Esophagus (tissue), 2 donors: ENCODE results near the gene VTA1. TPM values are rescaled to one million over a fixed set of nuclear protein-coding genes. Genes with fewer than 3 reads are reported as not detected.
A peak's percentile ranks its signal among the peaks of the same experiment; 100 is the strongest.
"Not testable (repeated sequence)": the region's sequence is repeated elsewhere in the genome, so short reads cannot be mapped to it uniquely, and the experiment has no call there.

Source experiments
- H3K27ac ChIP-seq, 2 donors: one replicate each; pipeline ENCODE4 v1.5.1; 2013; ENCODE audit warnings: low read depth in 2 of 2, mild to moderate bottlenecking in 2 of 2, inconsistent platforms in 1 of 2, low read length in 1 of 2, moderate library complexity in 1 of 2
- H3K27me3 ChIP-seq, 2 donors: one replicate each; pipeline ENCODE4 v1.6.1; 2013; ENCODE audit warnings: low read length in 2 of 2, control low read depth in 1 of 2, mild to moderate bottlenecking in 1 of 2; ENCODE audit not compliant: insufficient read depth in 2 of 2, control insufficient read depth in 1 of 2
- H3K36me3 ChIP-seq, 2 donors: one replicate each; pipeline ENCODE4 v1.6.1; 2013; ENCODE audit warnings: low read length in 1 of 2; ENCODE audit not compliant: control insufficient read depth in 2 of 2, insufficient read depth in 2 of 2
- H3K4me1 ChIP-seq, 2 donors: one replicate each; pipeline ENCODE4 v1.6.1; 2013; ENCODE audit warnings: low read length in 1 of 2; ENCODE audit not compliant: control insufficient read depth in 2 of 2, insufficient read depth in 2 of 2
- H3K4me3 ChIP-seq, 2 donors: one replicate each; pipeline ENCODE4 v1.5.1; 2013; ENCODE audit warnings: low read length in 2 of 2, mild to moderate bottlenecking in 2 of 2, low read depth in 1 of 2, moderate library complexity in 1 of 2
- H3K9me3 ChIP-seq, 2 donors: one replicate each; pipeline ENCODE4 v1.6.1; 2013; ENCODE audit warnings: mild to moderate bottlenecking in 2 of 2, low read depth in 1 of 2, low read length in 1 of 2, moderate library complexity in 1 of 2; ENCODE audit not compliant: control insufficient read depth in 2 of 2, insufficient read depth in 1 of 2
- WGBS, 2 donors: extraction: QIAGEN DNeasy Blood & Tissue Kit; methylation state at CpG; one replicate each; pipeline ENCODE4 v1.1.7; 2013; 5-methylcytosine and 5-hydroxymethylcytosine counted together
- polyA plus RNA-seq, 2 donors: library from polyadenylated mRNA; stranded (reverse); fragments of 200-250 nt; gene quantifications; one replicate each; pipeline ENCODE4 v1.2.3, GENCODE V29; 2013
- donor health status: healthy with polysubstance abuse.
- donor health status: Bipolar disorder and iron deficiency.

VTA1 gene
- polyA plus RNA-seq, result 10 to 100 TPM; 21.4 to 36.8 TPM

GRCh38 chr6:142146828-142147662, at the start of gene VTA1, which contains the start of gene NMBR:
VTA1 (plus strand) TSS chr6:142147263; CDS start chr6:142147288, 25 bp downstream.
NMBR (minus strand) TSS chr6:142147122; CDS start chr6:142088658, 58,464 bp downstream.
- Histone ChIP-seq H3K4me1 (no peaks in the 10 kb centered on the region), H3K36me3 (no peaks in the 10 kb centered on the region), H3K9me3 (no peaks in the 10 kb centered on the region), H3K27me3 (no peaks in the 10 kb centered on the region), H3K27ac (peak within 1 kb of the TSS; percentile 48 to 79), H3K4me3 (peak within 1 kb of the TSS; percentile 89 to 99)
- 0% methylated on average over 38 of the region's 38 CpGs for WGBS, 2 donors

GRCh38 chr6:142104820-142105219, 42.2 kb upstream of the VTA1 start:
- not testable (repeated sequence) for H3K36me3 ChIP-seq

GRCh38 chr6:142110820-142111219, 36.2 kb upstream of the VTA1 start:
- 83 to 87% methylated on average over 9 of the region's 9 CpGs for WGBS, 2 donors
- H3K27me3 ChIP-seq, H3K9me3 ChIP-seq, H3K4me1 ChIP-seq, H3K27ac ChIP-seq, H3K36me3 ChIP-seq, H3K4me3 ChIP-seq: not testable (repeated sequence)

More at GRCh38 chr6:142104820-142105219, 42.2 kb upstream of the VTA1 start:
- H3K27me3 ChIP-seq, H3K4me3 ChIP-seq, H3K9me3 ChIP-seq, H3K4me1 ChIP-seq, H3K27ac ChIP-seq: not testable (repeated sequence)
- 75 to 85% methylated on average over 5 of the region's 5 CpGs for WGBS, 2 donors

GRCh38 chr6:142112451-142113061, 34.5 kb upstream of the VTA1 start:
- Histone ChIP-seq H3K27ac (no peak overlapping the region), H3K27me3 (peaks cover 0 to 2% of the 10 kb centered on the region in 2 donors), H3K4me1 (no peaks in the 10 kb centered on the region), H3K9me3 (no peaks in the 10 kb centered on the region), H3K4me3 (no peak overlapping the region), H3K36me3 (no peaks in the 10 kb centered on the region)
- WGBS, 2 donors, result 1% methylated on average over 4 of the region's 4 CpGs

GRCh38 chr6:142117366-142117765, 29.7 kb upstream of the VTA1 start:
- Histone ChIP-seq H3K4me3 (no peak overlapping the region), H3K36me3 (no peaks in the 10 kb centered on the region), H3K27me3 (no peaks in the 10 kb centered on the region), H3K9me3 (no peaks in the 10 kb centered on the region), H3K4me1 (no peaks in the 10 kb centered on the region), H3K27ac (no peak overlapping the region)
- 77 to 85% methylated on average over 2 of the region's 2 CpGs for WGBS, 2 donors

GRCh38 chr6:142118328-142118727, 28.7 kb upstream of the VTA1 start:
- Histone ChIP-seq H3K27ac (no peak overlapping the region), H3K9me3 (no peaks in the 10 kb centered on the region), H3K4me1 (no peaks in the 10 kb centered on the region), H3K36me3 (no peaks in the 10 kb centered on the region), H3K4me3 (no peak overlapping the region), H3K27me3 (no peaks in the 10 kb centered on the region)
- WGBS, 2 donors, result 65% methylated on average over 3 of the region's 3 CpGs

- 84 to 90% methylated on average over 2 of the region's 2 CpGs for WGBS, 2 donors
- Histone ChIP-seq H3K9me3 (no peaks in the 10 kb centered on the region), H3K27ac (no peak overlapping the region), H3K36me3 (no peaks in the 10 kb centered on the region), H3K4me1 (no peaks in the 10 kb centered on the region), H3K27me3 (no peaks in the 10 kb centered on the region), H3K4me3 (no peak overlapping the region)
Observed at GRCh38 chr6:142118925-142119324, 28.1 kb upstream of the VTA1 start.

- H3K9me3 ChIP-seq, result no peaks in the 10 kb centered on the region
- no peak overlapping the region for H3K27ac ChIP-seq
- no peaks in the 10 kb centered on the region for H3K36me3 ChIP-seq
- no peaks in the 10 kb centered on the region for H3K27me3 ChIP-seq
- H3K4me3 ChIP-seq, result no peak overlapping the region
- H3K4me1 ChIP-seq, result no peaks in the 10 kb centered on the region
- WGBS, 2 donors, result 73 to 74% methylated on average over 3 of the region's 3 CpGs
Observed at GRCh38 chr6:142121342-142121741, 25.7 kb upstream of the VTA1 start.

GRCh38 chr6:142130814-142131213, 16.2 kb upstream of the VTA1 start:
- no peaks in the 10 kb centered on the region for H3K36me3 ChIP-seq

More at GRCh38 chr6:142130814-142131213, 16.2 kb upstream of the VTA1 start:
- Histone ChIP-seq H3K4me1 (no peaks in the 10 kb centered on the region), H3K9me3 (no peaks in the 10 kb centered on the region), H3K27ac (no peak overlapping the region), H3K27me3 (no peaks in the 10 kb centered on the region), H3K4me3 (no peak overlapping the region)
- 77 to 86% methylated on average over 1 of the region's 1 CpG for WGBS, 2 donors
